Measurements from ENCODE around the gene MAP2K4. TPM values are rescaled to one million over a fixed set of nuclear protein-coding genes. Genes with fewer than 3 reads are reported as not detected.

Gene MAP2K4
- total RNA-seq, 2 donors from 2014 or later = 49.0 to 54.6 TPM

DNA sequence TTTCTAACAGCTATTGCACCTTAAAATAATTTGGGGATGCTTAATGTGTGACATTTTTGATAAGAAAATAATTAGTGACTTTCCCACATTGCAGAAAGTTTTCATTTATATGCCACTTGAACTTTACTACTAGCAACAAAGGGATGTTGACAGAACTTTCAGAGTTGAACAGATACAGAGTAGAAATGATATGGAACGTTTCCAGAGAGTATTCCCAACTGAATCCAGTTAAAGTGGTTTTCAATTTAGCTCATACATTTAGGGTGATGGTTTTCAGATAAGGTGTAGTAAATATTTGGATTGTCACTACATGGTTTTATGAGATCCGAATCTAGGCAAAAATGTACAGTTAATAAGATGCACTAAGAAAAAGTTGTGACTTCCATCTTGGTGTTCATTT lies 17.3 kb downstream of the MAP2K4 start:
- H3K4me3 Mint-ChIP-seq = no peak overlapping the region
- DNase-seq = no peak
- no peak overlapping the region for H3K27ac Mint-ChIP-seq
- no peaks in the 10 kb centered on the region for H3K27me3 Mint-ChIP-seq (ENCODE audit: insufficient read depth)
- H3K9me3 Mint-ChIP-seq = no peaks in the 10 kb centered on the region
- peaks cover 44% of the 10 kb centered on the region for H3K4me1 Mint-ChIP-seq
- Histone ChIP-seq H3K4me1 (ENCODE audit: control insufficient read depth, insufficient read depth, low read length) (peaks cover 17% of the 10 kb centered on the region), H3K9ac (ENCODE audit: extremely low read depth, low read length, poor library complexity, severe bottlenecking) (no peak overlapping the region), H3K9me3 (ENCODE audit: control insufficient read depth, low read length) (no peaks in the 10 kb centered on the region), H3K36me3 (ENCODE audit: control insufficient read depth, insufficient read depth, low read length) (peaks cover 7% of the 10 kb centered on the region), H3K27ac (ENCODE audit: low read depth, low read length) (no peak overlapping the region), H3K4me3 (ENCODE audit: low read length) (no peak overlapping the region), H3K27me3 (ENCODE audit: control insufficient read depth, insufficient read depth, low read length, poor library complexity, severe bottlenecking) (no peaks in the 10 kb centered on the region)
- TF ChIP-seq CTCF (conservative IDR thresholded peaks at IDR 0.05) = no peak
- peaks cover 7% of the 10 kb centered on the region for H3K36me3 Mint-ChIP-seq (ENCODE audit: low read depth)
- 87 to 100% methylated on average over 1 to 2 of the region's 2 CpGs for whole genome bisulfite sequencing, 2 experiments (ENCODE audit: insufficient coverage in 1 of 2, insufficient read length in 1 of 2)

DNA sequence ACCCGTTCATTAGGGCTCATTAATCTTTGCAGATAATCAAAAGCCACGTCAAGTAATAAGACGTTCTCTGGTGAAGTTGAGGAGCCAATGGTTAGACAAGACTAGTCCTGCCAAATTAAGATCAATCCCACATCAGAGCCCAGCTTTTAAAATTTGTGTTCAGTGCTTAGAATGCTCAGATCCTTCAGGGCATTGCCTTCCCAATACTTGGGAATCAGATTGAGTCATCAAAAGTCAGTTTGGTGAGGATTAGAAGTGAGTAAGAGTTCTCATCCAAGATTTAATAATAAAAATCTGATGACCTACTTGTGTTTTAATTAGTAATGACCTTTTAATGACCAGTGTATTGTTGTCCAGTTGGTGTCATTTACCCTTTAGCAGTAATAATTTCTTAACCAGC lies 19.8 kb downstream of the MAP2K4 start:
- peaks cover 5% of the 10 kb centered on the region for H3K36me3 Mint-ChIP-seq (ENCODE audit: low read depth)
- no peak overlapping the region for H3K4me3 Mint-ChIP-seq
- peaks cover 30% of the 10 kb centered on the region for H3K4me1 ChIP-seq (ENCODE audit: control insufficient read depth, insufficient read depth, low read length)
- no peak for TF ChIP-seq CTCF (conservative IDR thresholded peaks at IDR 0.05)
- H3K9ac ChIP-seq (ENCODE audit: extremely low read depth, low read length, poor library complexity, severe bottlenecking) = no peak overlapping the region
- H3K27ac Mint-ChIP-seq = peak overlapping the region; percentile 26
- no peaks in the 10 kb centered on the region for H3K9me3 ChIP-seq (ENCODE audit: control insufficient read depth, low read length)
- no peak for DNase-seq
- H3K27ac ChIP-seq (ENCODE audit: low read depth, low read length) = no peak overlapping the region
- H3K27me3 ChIP-seq (ENCODE audit: control insufficient read depth, insufficient read depth, low read length, poor library complexity, severe bottlenecking) = no peaks in the 10 kb centered on the region
- peaks cover 64% of the 10 kb centered on the region for H3K4me1 Mint-ChIP-seq
- H3K27me3 Mint-ChIP-seq (ENCODE audit: insufficient read depth) = no peaks in the 10 kb centered on the region
- H3K9me3 Mint-ChIP-seq = no peaks in the 10 kb centered on the region
- H3K4me3 ChIP-seq (ENCODE audit: low read length) = no peak overlapping the region
- 95% methylated on average over 3 of the region's 3 CpGs for WGBS, 2 experiments (ENCODE audit: insufficient coverage in 1 of 2, insufficient read length in 1 of 2)
- no peaks in the 10 kb centered on the region for H3K36me3 ChIP-seq (ENCODE audit: control insufficient read depth, insufficient read depth, low read length)

- H3K9ac ChIP-seq (ENCODE audit: extremely low read depth, low read length, poor library complexity, severe bottlenecking) = no peak overlapping the region
- no peaks in the 10 kb centered on the region for H3K9me3 Mint-ChIP-seq
- DNase-seq = no peak
- H3K27ac Mint-ChIP-seq = no peak overlapping the region
- H3K27ac ChIP-seq (ENCODE audit: low read depth, low read length) = no peak overlapping the region
- no peak overlapping the region for H3K4me3 ChIP-seq (ENCODE audit: low read length)
- WGBS, 2 experiments (ENCODE audit: insufficient coverage in 1 of 2, insufficient read length in 1 of 2) = 95 to 96% methylated on average over 3 of the region's 3 CpGs
- H3K36me3 ChIP-seq (ENCODE audit: control insufficient read depth, insufficient read depth, low read length) = no peaks in the 10 kb centered on the region
- H3K27me3 ChIP-seq (ENCODE audit: control insufficient read depth, insufficient read depth, low read length, poor library complexity, severe bottlenecking) = no peaks in the 10 kb centered on the region
- peaks cover 66% of the 10 kb centered on the region for H3K4me1 Mint-ChIP-seq
- no peaks in the 10 kb centered on the region for H3K9me3 ChIP-seq (ENCODE audit: control insufficient read depth, low read length)
- H3K27me3 Mint-ChIP-seq (ENCODE audit: insufficient read depth) = no peaks in the 10 kb centered on the region
- H3K4me1 ChIP-seq (ENCODE audit: control insufficient read depth, insufficient read depth, low read length) = peaks cover 36% of the 10 kb centered on the region
- no peak for TF ChIP-seq CTCF (conservative IDR thresholded peaks at IDR 0.05)
- peaks cover 5% of the 10 kb centered on the region for H3K36me3 Mint-ChIP-seq (ENCODE audit: low read depth)
- no peak overlapping the region for H3K4me3 Mint-ChIP-seq
Observed at GRCh38 chr17:12041312-12041711, 20.6 kb downstream of the MAP2K4 start.
